NCI-H2081 (cell line): ENCODE data around the gene P2RX4.
"Not testable (repeated sequence)": the region's sequence is repeated elsewhere in the genome, so short reads cannot be mapped to it uniquely, and the experiment has no call there.

Source experiments
- DNase-seq, 2 experiments: peaks; one replicate each; lab custom pipeline; 2025; lab: John Stamatoyannopoulos, UW

P2RX4 gene

GRCh38 chr12:121277374-121277759, 67.4 kb downstream of the P2RX4 start:
- DNase-seq = no peak

- no peak for DNase-seq
Measured at GRCh38 chr12:121278169-121279070, 68.5 kb downstream of the P2RX4 start.

GRCh38 chr12:121279071-121279375, 69.1 kb downstream of the P2RX4 start:
- no peak for DNase-seq

GRCh38 chr12:121279507-121279915, 69.6 kb downstream of the P2RX4 start:
- DNase-seq = no peak

- not testable (repeated sequence) for DNase-seq
Measured at GRCh38 chr12:121280531-121280930, 70.6 kb downstream of the P2RX4 start.

GRCh38 chr12:121281116-121281515, 71.2 kb downstream of the P2RX4 start:
- DNase-seq = not testable (repeated sequence)

DNA sequence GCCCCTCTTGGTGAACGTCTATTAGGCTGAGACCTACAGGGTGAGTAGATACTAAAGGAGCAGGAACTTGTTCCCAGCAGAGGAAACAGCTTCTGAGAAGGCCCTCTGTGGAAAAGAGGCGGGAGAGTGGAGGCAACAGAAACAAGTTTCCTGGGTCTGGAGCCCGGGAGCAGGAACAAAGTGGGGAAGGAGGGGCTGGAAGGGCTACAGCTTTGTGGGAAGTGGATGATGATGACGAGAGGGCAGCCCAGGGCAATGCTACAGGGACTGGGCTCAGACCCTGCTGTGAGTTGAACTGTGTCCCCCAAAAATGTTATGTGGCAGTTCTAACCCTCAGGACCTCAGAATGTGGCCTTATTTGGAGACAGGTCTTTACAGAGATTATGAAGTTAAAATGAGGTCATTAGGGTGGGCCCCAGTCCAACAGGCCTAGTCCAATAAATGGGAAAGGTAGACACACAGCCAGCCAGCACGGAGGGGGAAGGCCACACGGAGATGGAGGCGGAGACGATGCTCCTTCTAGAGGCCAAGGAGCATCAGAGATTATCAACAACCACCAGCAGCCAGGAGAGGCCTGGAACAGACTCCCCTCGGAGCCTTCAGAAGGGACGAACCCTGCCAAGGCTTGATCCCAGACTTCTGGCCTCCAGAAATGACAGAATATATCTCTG, 72.3 kb downstream of the P2RX4 start:
- DNase-seq = no peak

GRCh38 chr12:121282910-121283309, 73.0 kb downstream of the P2RX4 start:
- not testable (repeated sequence) for DNase-seq

- no peak for DNase-seq
Measured at GRCh38 chr12:121283388-121283787, 73.5 kb downstream of the P2RX4 start.
